GM18867 (cell line): Measurements from ENCODE around the gene ANXA9.

Experiments
- ATAC-seq: cut with Tn5 transposase; IDR thresholded peaks from one replicate; pipeline ENCODE4 v1.9.1; 2021; ENCODE audit warnings: mild to moderate bottlenecking, moderate library complexity; ENCODE audit not compliant: unreplicated experiment

ANXA9 gene

DNA sequence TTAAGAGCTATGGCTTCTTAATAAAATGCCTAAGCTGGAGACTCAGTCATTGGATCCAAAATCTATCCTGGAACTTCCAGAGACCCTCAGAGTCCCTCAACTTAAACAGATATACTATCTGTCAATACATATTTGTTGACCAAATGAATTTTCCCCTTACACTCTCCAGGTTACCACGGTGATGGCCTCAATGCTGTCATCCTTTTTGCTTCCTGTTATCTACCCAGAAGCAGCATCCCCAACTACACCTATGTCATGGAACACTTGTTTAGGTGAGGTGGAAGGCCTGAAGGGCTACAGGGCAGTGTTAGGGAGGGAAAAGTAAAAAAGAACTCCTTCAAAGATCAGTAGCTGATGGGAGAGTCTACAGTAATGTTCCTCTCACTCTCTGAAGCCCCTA is 61.1 kb downstream of the ANXA9 start:
- ATAC-seq = no peak
